ENCODE results near the gene HOXB5.

DNA sequence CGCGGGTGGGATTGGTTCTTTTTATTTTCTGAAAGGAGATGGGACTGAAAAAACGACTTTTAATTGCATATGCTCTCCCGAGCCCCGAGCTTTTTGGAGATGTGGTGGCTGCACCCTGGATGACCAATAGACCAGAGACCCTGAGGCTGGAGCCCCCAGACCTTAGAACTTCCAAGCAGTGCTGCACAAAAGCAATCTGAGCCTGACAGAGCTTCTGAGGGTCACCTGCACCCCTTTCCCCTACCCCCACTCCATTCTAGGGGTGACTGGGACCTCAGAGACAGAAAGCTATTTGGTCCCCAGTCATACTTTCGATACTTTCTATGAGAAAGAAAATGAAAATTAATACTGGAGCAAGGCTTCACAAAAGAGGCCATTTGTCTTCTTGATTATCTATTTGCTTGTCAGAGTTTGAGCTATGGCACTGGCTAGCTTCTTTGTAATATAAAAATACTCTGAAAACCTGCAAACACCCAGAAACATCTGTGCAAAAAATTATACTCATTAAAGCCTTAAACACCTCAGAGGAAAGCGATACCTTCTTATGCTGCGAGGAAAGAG, 19.0 kb downstream of the HOXB5 start:
- TF ChIP-seq, protein P1, sequence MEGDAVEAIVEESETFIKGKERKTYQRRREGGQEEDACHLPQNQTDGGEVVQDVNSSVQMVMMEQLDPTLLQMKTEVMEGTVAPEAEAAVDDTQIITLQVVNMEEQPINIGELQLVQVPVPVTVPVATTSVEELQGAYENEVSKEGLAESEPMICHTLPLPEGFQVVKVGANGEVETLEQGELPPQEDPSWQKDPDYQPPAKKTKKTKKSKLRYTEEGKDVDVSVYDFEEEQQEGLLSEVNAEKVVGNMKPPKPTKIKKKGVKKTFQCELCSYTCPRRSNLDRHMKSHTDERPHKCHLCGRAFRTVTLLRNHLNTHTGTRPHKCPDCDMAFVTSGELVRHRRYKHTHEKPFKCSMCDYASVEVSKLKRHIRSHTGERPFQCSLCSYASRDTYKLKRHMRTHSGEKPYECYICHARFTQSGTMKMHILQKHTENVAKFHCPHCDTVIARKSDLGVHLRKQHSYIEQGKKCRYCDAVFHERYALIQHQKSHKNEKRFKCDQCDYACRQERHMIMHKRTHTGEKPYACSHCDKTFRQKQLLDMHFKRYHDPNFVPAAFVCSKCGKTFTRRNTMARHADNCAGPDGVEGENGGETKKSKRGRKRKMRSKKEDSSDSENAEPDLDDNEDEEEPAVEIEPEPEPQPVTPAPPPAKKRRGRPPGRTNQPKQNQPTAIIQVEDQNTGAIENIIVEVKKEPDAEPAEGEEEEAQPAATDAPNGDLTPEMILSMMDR (conservative IDR thresholded peaks at IDR 0.05; ENCODE audit: low read depth, low read length) = no peak
- no peak for TF ChIP-seq EZH2 (IDR thresholded peaks at IDR 0.05; ENCODE audit: borderline replicate concordance, low read depth, low read length, poor library complexity, severe bottlenecking)
